RWPE2 (cell line): Measurements from ENCODE around the gene PRCC.

ENCODE experiments used
- ATAC-seq: fragments of 200-7000 bp; cut with Tn5 transposase; 3 replicates; pipeline ENCODE4 v1.9.1; 2021; ENCODE audit warnings: low read depth
- DNase-seq: peaks from one replicate; pipeline ENCODE4 v3.0.0-alpha.2; 2020; ENCODE audit warnings: low spot score
- H3K27ac ChIP-seq: fragments of 450-650 bp; 2 replicates; pipeline ENCODE4 v1.5.1; 2017; ENCODE audit warnings: mild to moderate bottlenecking; ENCODE audit not compliant: poor library complexity, severe bottlenecking
- H3K27me3 ChIP-seq: fragments of 250-450 bp; sonication (Bioruptor Pico); 2 replicates; pipeline ENCODE4 v1.5.1; 2021; ENCODE audit warnings: mild to moderate bottlenecking, moderate library complexity; ENCODE audit not compliant: insufficient read depth, poor library complexity, severe bottlenecking
- H3K36me3 ChIP-seq: fragments of 250-450 bp; sonication (Bioruptor Pico); 2 replicates; pipeline ENCODE4 v1.5.1; 2020; ENCODE audit warnings: low read depth, mild to moderate bottlenecking, moderate library complexity
- H3K4me1 ChIP-seq: fragments of 250-450 bp; sonication (Bioruptor Pico); 2 replicates; pipeline ENCODE4 v1.5.1; 2021; ENCODE audit warnings: mild to moderate bottlenecking, moderate library complexity; ENCODE audit not compliant: insufficient read depth, poor library complexity, severe bottlenecking
- H3K4me3 ChIP-seq: fragments of 250-450 bp; sonication (Bioruptor Pico); 2 replicates; pipeline ENCODE4 v1.5.1; 2021; ENCODE audit warnings: mild to moderate bottlenecking, moderate library complexity; ENCODE audit not compliant: severe bottlenecking
- H3K9me3 ChIP-seq: fragments of 250-450 bp; sonication (Bioruptor Pico); 2 replicates; pipeline ENCODE4 v1.5.1; 2021; ENCODE audit warnings: mild to moderate bottlenecking, moderate library complexity; ENCODE audit not compliant: severe bottlenecking
- CTCF ChIP-seq: fragments of 450-650 bp; IDR thresholded peaks from one replicate; pipeline ENCODE4 v1.5.1; 2017; ENCODE audit warnings: mild to moderate bottlenecking, moderate library complexity; ENCODE audit not compliant: poor library complexity, severe bottlenecking

The PRCC gene, protein sequence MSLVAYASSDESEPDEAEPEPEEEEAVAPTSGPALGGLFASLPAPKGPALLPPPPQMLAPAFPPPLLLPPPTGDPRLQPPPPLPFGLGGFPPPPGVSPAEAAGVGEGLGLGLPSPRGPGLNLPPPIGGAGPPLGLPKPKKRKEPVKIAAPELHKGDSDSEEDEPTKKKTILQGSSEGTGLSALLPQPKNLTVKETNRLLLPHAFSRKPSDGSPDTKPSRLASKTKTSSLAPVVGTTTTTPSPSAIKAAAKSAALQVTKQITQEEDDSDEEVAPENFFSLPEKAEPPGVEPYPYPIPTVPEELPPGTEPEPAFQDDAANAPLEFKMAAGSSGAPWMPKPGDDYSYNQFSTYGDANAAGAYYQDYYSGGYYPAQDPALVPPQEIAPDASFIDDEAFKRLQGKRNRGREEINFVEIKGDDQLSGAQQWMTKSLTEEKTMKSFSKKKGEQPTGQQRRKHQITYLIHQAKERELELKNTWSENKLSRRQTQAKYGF

DNA sequence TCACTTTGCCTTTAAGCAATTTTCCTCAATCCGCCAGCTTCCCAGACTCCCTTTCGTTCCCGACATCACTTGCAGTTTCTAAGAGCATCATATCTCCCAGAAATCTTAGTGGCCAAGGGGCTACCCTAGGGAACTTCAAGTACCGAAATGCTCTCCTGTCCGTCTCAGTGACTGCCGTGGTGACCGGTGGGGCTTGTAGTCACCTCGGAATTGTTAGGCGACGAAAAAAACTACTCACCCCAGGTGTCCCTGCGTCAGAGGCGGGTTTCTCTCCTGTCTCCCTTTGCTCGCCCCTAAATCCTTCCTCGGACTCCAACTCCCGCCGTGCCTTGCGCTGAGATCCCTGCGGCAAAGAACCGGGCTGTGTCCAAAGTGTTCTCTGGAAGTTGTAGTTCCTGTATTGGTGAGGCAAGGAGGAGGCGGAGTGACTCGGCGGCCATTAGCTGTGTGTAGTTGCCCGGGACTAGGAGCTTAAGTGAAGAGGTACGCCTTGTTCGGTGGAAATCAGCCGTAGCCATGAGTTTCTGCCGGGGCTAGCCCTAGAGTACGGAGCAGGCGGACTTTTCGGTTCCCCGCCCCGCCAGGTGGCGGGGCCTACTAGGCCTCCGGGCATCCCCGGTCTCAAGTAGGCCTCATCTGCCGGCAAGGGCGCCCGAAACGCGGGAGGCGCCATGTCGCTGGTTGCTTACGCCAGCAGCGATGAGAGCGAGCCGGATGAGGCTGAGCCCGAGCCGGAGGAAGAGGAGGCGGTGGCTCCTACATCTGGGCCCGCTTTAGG lies at the start of gene PRCC:
TSS of gene PRCC (plus strand) at position 435 of the 778 bp plus-strand sequence. CDS start at position 672, 237 bp downstream.
- Histone ChIP-seq H3K4me1 (no peaks in the 10 kb centered on the region), H3K27me3 (no peaks in the 10 kb centered on the region), H3K36me3 (peaks cover 26% of the 10 kb centered on the region), H3K27ac (peak within 1 kb of the TSS; percentile 63), H3K9me3 (no peaks in the 10 kb centered on the region), H3K4me3 (peak within 1 kb of the TSS; percentile 97)
- no peak for TF ChIP-seq CTCF
- ATAC-seq (peak; percentile 92), DNase-seq (peak; percentile 98)

DNA sequence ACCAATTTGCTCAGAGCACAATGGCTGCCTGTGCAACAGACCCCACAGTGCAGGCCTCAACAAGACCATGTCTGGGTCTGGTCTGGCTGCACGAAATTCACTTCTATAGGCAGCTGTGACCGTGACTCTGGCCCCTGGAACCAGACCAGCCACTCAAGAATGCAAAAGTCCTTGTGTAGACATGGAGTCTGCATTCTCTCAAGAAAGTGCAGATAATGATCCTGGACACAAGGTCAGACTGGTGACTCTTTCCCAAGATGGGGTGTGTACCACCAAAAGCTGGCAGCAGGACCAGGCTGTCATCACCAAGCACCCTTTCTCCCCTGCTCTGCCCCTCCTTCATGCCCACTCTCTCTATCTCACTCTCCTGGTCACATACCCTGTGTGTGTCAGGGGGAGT lies 46.2 kb upstream of the PRCC start:
- H3K4me3 ChIP-seq: no peak overlapping the region
- peaks cover 43% of the 10 kb centered on the region for H3K36me3 ChIP-seq
- ATAC-seq: no peak
- TF ChIP-seq CTCF: no peak
- no peaks in the 10 kb centered on the region for H3K27me3 ChIP-seq
- DNase-seq: no peak
- H3K9me3 ChIP-seq: no peaks in the 10 kb centered on the region
- H3K4me1 ChIP-seq: peaks cover 8% of the 10 kb centered on the region
- H3K27ac ChIP-seq: no peak overlapping the region

- DNase-seq: no peak
- Histone ChIP-seq H3K4me1 (peaks cover 8% of the 10 kb centered on the region), H3K9me3 (no peaks in the 10 kb centered on the region), H3K27me3 (no peaks in the 10 kb centered on the region), H3K27ac (no peak overlapping the region), H3K36me3 (peaks cover 47% of the 10 kb centered on the region), H3K4me3 (no peak overlapping the region)
- no peak for TF ChIP-seq CTCF
- no peak for ATAC-seq
Observed at GRCh38 chr1:156721535-156721934, 45.8 kb upstream of the PRCC start.

DNA sequence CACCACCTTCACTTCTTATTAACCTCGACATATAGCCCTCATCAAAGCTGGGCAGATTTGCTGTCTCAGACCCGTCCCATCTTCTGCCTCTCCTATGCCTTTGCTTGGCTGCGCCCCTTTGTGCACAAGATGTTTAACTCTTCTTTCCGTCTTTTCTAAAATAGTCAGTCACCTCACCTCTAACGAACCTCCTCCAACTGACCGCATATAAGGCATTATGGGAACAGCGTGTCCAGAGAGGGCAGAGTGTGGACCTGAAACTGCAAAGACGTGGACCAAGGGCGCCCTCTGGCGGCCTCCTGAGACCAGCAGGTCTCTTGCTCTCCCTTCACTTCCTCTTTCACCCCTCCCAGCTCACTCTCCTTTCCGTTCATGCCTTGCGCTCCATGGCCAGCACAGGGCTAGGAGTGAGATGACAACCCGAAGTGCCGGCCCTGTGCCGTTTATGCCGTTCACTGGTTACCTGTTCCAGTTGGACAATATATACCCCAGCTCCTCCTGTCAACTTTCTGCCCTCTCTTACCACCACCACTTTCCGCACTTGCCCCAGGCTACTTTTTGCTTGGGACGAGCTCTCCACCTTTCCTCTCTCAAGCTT lies 41.6 kb upstream of the PRCC start:
- Histone ChIP-seq H3K36me3 (peaks cover 53% of the 10 kb centered on the region), H3K27ac (peak overlapping the region; percentile 73)

More for the DNA sequence above, 41.6 kb upstream of the PRCC start:
- DNase-seq: no peak
- peak; percentile 69 for ATAC-seq
- Histone ChIP-seq H3K4me1 (peaks cover 8% of the 10 kb centered on the region), H3K27me3 (no peaks in the 10 kb centered on the region), H3K9me3 (no peaks in the 10 kb centered on the region), H3K4me3 (peak overlapping the region; percentile 75)
- TF ChIP-seq CTCF: peak; percentile 87
